OCI-LY7 (cell line): Measurements from ENCODE around the gene WDR19.

Source experiments
- CTCF ChIP-seq: fragments of 200-600 bp; sonication (generic); conservative IDR thresholded peaks from 2 replicates; pipeline ENCODE4 v1.5.1; 2014; ENCODE audit warnings: mild to moderate bottlenecking, antibody characterized with exemption, low read length, moderate library complexity, mixed read lengths
- EZH2phosphoT487 ChIP-seq: fragments of 200-600 bp; sonication (generic); IDR thresholded peaks from 2 replicates; pipeline ENCODE4 v1.6.1; 2018; ENCODE audit warnings: low read depth, borderline replicate concordance, mild to moderate bottlenecking, mixed run types, antibody characterized with exemption, low read length, moderate library complexity, mixed read lengths

GRCh38 chr4:39295784-39296183, 113.5 kb downstream of the WDR19 start:
- no peak for TF ChIP-seq CTCF
- no peak for TF ChIP-seq EZH2phosphoT487
